B cell (primary cell): ENCODE data around the gene CSF1R. TPM values are rescaled to one million over a fixed set of nuclear protein-coding genes. Genes with fewer than 3 reads are reported as not detected.

Source experiments
- ATAC-seq: fragments of 200-7000 bp; cut with Tn5 transposase; one replicate; pipeline ENCODE4 v1.10.0; 2021; ENCODE audit warnings: low read depth, mild to moderate bottlenecking, moderate number of reproducible peaks, moderate library complexity
- CTCF ChIA-PET: fragments of 350-600 bp; sonication (Branson Sonifier 250); formaldehyde crosslinking; loops from one replicate; lab custom pipeline; 2021; ENCODE audit warnings: antibody characterized with exemption, inconsistent platforms; lab: Charles Lee
- POLR2A ChIA-PET: fragments of 350-600 bp; sonication (Branson Sonifier 250); formaldehyde crosslinking; loops from one replicate; lab custom pipeline; 2021; ENCODE audit warnings: antibody characterized with exemption; lab: Charles Lee
- DNase-seq: peaks from one replicate; pipeline ENCODE4 v3.0.0; 2013
- H2AFZ ChIP-seq: 2 replicates; pipeline ENCODE4 v1.6.1; 2012; ENCODE audit warnings: mild to moderate bottlenecking, low read depth, low read length; ENCODE audit not compliant: insufficient read depth, poor library complexity, severe bottlenecking
- H3K27ac ChIP-seq, 2 donors: 1 replicate in 1 of 2; 2 replicates in 1 of 2; pipeline ENCODE4 v1.5.1; 2012 to 2013; ENCODE audit warnings: low read length in 2 of 2, mild to moderate bottlenecking in 2 of 2, moderate library complexity in 1 of 2
- H3K27me3 ChIP-seq, 4 experiments: fragments of 200-600 bp in 1 of 4; sonication (generic) in 1 of 4; replicated peaks in 1 of 4; 1 replicate in 2 of 4; 2 replicates in 2 of 4; pipeline versions ENCODE4 v1.6.1 to v1.7.0; 2013 to 2016; ENCODE audit warnings: low read length in 3 of 4, mild to moderate bottlenecking in 2 of 4, mixed read lengths in 1 of 4, moderate library complexity in 1 of 4; ENCODE audit not compliant: insufficient read depth in 4 of 4, control insufficient read depth in 3 of 4; ENCODE audit errors: control extremely low read depth in 1 of 4
- H3K36me3 ChIP-seq, 2 experiments: replicated peaks in 1 of 2; 1 replicate in 1 of 2; 2 replicates in 1 of 2; pipeline versions ENCODE4 v1.6.1 to v1.7.1; 2013; ENCODE audit warnings: low read length in 1 of 2; ENCODE audit not compliant: insufficient read depth in 2 of 2, control insufficient read depth in 1 of 2; ENCODE audit errors: control extremely low read depth in 1 of 2, extremely low read depth in 1 of 2
- H3K4me1 ChIP-seq, 2 donors: fragments of 200-600 bp in 1 of 2; sonication (generic) in 1 of 2; 1 replicate in 1 of 2; 2 replicates in 1 of 2; pipeline versions ENCODE4 v1.5.1 to v1.6.1; 2013 to 2017; ENCODE audit warnings: low read length in 2 of 2; ENCODE audit not compliant: control insufficient read depth in 2 of 2, insufficient read depth in 2 of 2
- H3K4me2 ChIP-seq: replicated peaks from 2 replicates; pipeline ENCODE3; 2012; ENCODE audit warnings: mild to moderate bottlenecking, low read depth, low read length; ENCODE audit not compliant: poor library complexity, severe bottlenecking
- H3K4me3 ChIP-seq, 5 experiments: fragments of 200-600 bp in 1 of 5; sonication (generic) in 1 of 5; 1 replicate in 3 of 5; 2 replicates in 2 of 5; pipeline versions ENCODE4 v1.5.1 to v1.7.0; 2011 to 2016; ENCODE audit warnings: low read length in 4 of 5, mild to moderate bottlenecking in 4 of 5, low read depth in 2 of 5, control low read depth in 1 of 5, moderate library complexity in 1 of 5; ENCODE audit not compliant: insufficient read depth in 1 of 5; ENCODE audit errors: control extremely low read depth in 1 of 5, extremely low read depth in 1 of 5
- H3K79me2 ChIP-seq: fragments of 200-600 bp; sonication (generic); one replicate; pipeline ENCODE4 v1.6.0; 2016; ENCODE audit warnings: low read length; ENCODE audit not compliant: control insufficient read depth, insufficient read depth
- H3K9ac ChIP-seq: fragments of 200-600 bp; sonication (generic); 2 replicates; pipeline ENCODE4 v1.6.1; 2017; ENCODE audit warnings: mild to moderate bottlenecking, low read length, moderate library complexity
- H3K9me3 ChIP-seq, 3 donors: one replicate each; pipeline versions ENCODE4 v1.6.1 to v1.7.1; 2013; ENCODE audit warnings: low read length in 2 of 3; ENCODE audit not compliant: control insufficient read depth in 2 of 3, insufficient read depth in 1 of 3; ENCODE audit errors: control extremely low read depth in 1 of 3
- H4K20me1 ChIP-seq: 2 replicates; pipeline ENCODE4 v1.6.0; 2012; ENCODE audit warnings: mild to moderate bottlenecking, low read length; ENCODE audit not compliant: insufficient read depth, control insufficient read depth, poor library complexity, severe bottlenecking
- H3K27ac Mint-ChIP-seq: one replicate; pipeline ENCODE4 v1.8.0; 2021; ENCODE audit warnings: mixed read lengths
- H3K27me3 Mint-ChIP-seq: one replicate; pipeline ENCODE4 v1.8.0; 2021; ENCODE audit warnings: mixed read lengths
- H3K4me1 Mint-ChIP-seq: one replicate; pipeline ENCODE4 v1.8.0; 2021; ENCODE audit warnings: mixed read lengths
- H3K4me3 Mint-ChIP-seq: one replicate; pipeline ENCODE4 v1.8.0; 2021; ENCODE audit warnings: mixed read lengths
- H3K9me3 Mint-ChIP-seq: one replicate; pipeline ENCODE4 v1.8.0; 2022; ENCODE audit warnings: mixed read lengths; ENCODE audit not compliant: insufficient read depth
- EZH2 ChIP-seq: IDR thresholded peaks from 2 replicates; pipeline ENCODE4 v1.6.1; 2012; ENCODE audit warnings: borderline replicate concordance, low read depth, mild to moderate bottlenecking, moderate library complexity, low read length; ENCODE audit not compliant: insufficient read depth, poor library complexity, severe bottlenecking
- WGBS: methylation state at CpG from one replicate; pipeline ENCODE4 v1.1.5; 2013; ENCODE audit warnings: missing lambda C conversion rate; ENCODE audit not compliant: insufficient coverage; 5-methylcytosine and 5-hydroxymethylcytosine counted together
- intact Hi-C: fragments of 100-400 bp; cut with micrococcal nuclease; formaldehyde crosslinking; loops from one replicate; pipeline ENCODE4 v1.10.0; 2022
- polyA plus RNA-seq: library from polyadenylated mRNA; depleted of rRNA; stranded (reverse); fragments of >200 nt; gene quantifications from 2 replicates; pipeline ENCODE4 v1.2.3, GENCODE V29; 2012
- total RNA-seq, 2 donors: library from RNA; stranded (reverse); fragments of 120-200 nt in 1 of 2; gene quantifications; 1 replicate in 1 of 2; 2 replicates in 1 of 2; pipeline versions ENCODE4 v1.2.3 to v1.2.4, GENCODE V29; 2013 to 2022
- TF ChIP-seq, protein P1 (sequence below): fragments of 200-600 bp; IDR thresholded peaks from one replicate; pipeline ENCODE4 v1.8.0; 2022; ENCODE audit warnings: antibody characterized with exemption, mild to moderate bottlenecking

Gene CSF1R
- total and polyA plus RNA-seq, 2 donors (not counting 1 experiment from before 2014, with no cell fraction given): 1.6 to 2.5 TPM

DNA sequence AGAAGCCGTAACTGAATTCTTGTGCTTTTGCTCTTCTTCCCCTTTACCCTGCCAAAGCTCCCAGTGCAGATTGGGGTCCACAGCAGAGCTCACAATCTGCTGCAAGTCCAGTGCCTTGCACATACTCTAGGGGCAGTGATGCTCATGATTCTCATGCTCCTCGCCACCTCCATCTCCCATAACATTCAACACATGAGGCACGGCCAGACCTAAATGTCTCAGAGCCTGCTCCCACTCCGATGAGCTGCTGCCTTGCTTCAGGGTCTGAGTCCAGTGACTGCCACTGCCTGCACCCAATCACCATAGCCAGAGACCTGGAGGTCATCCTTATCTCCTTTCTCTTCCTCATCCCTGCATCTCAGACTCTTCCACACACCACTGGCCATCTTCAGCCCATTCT is 10.5 kb downstream of the CSF1R start:
- no peak for DNase-seq
- H3K4me1 Mint-ChIP-seq: peaks cover 5% of the 10 kb centered on the region
- no peak overlapping the region for H3K27ac Mint-ChIP-seq
- TF ChIP-seq EZH2: no peak
- TF ChIP-seq, protein P1, sequence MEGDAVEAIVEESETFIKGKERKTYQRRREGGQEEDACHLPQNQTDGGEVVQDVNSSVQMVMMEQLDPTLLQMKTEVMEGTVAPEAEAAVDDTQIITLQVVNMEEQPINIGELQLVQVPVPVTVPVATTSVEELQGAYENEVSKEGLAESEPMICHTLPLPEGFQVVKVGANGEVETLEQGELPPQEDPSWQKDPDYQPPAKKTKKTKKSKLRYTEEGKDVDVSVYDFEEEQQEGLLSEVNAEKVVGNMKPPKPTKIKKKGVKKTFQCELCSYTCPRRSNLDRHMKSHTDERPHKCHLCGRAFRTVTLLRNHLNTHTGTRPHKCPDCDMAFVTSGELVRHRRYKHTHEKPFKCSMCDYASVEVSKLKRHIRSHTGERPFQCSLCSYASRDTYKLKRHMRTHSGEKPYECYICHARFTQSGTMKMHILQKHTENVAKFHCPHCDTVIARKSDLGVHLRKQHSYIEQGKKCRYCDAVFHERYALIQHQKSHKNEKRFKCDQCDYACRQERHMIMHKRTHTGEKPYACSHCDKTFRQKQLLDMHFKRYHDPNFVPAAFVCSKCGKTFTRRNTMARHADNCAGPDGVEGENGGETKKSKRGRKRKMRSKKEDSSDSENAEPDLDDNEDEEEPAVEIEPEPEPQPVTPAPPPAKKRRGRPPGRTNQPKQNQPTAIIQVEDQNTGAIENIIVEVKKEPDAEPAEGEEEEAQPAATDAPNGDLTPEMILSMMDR: no peak
- Histone ChIP-seq H3K27ac (no peak overlapping the region), H3K4me3 (no peak overlapping the region), H4K20me1 (no peaks in the 10 kb centered on the region), H2AFZ (no peak overlapping the region), H3K27me3 (peaks cover 0 to 3% (median 0%) of the 10 kb centered on the region in 4 experiments), H3K79me2 (no peaks in the 10 kb centered on the region), H3K36me3 (no peaks in the 10 kb centered on the region), H3K4me1 (peaks cover 2 to 5% of the 10 kb centered on the region in 2 donors), H3K4me2 (no peak overlapping the region), H3K9ac (no peak overlapping the region), H3K9me3 (peaks cover 0 to 7% (median 3%) of the 10 kb centered on the region in 3 donors)
- ChIA-PET POLR2A (no interaction called here), CTCF (interaction anchor here (0.7 kb wide), 1 partner anchor 44 kb away, joined by 3 read pairs; no protein-coding TSS in a partner anchor)
- H3K9me3 Mint-ChIP-seq: no peaks in the 10 kb centered on the region
- no peak for ATAC-seq
- 87% methylated on average over 4 of the region's 4 CpGs for WGBS
- intact Hi-C loops: no loop called here
- no peaks in the 10 kb centered on the region for H3K27me3 Mint-ChIP-seq
- no peak overlapping the region for H3K4me3 Mint-ChIP-seq

DNA sequence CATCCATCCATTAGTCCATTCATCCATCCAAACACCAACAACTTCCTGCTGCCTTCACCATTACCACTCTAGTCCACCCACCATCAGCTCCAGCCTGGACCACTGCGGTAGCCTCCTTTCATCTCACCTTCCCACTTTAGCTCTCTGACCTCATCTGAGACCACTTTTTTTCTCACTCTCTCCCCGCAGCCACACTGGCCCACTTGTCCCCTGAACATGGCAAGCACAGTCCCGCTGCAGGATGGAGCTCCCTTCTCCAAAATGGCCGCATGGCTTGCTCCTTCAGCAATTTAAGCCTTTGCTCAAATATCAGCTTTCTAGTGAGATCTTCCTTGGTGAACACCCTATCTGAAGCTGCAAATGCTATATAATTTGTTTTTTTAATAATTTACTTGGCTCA is 11.1 kb downstream of the CSF1R start:
- Mint-ChIP-seq H3K27ac (no peak overlapping the region), H3K27me3 (no peaks in the 10 kb centered on the region), H3K4me1 (peaks cover 5% of the 10 kb centered on the region), H3K9me3 (no peaks in the 10 kb centered on the region), H3K4me3 (no peak overlapping the region)
- POLR2A ChIA-PET: no interaction called here
- intact Hi-C loops: no loop called here
- ATAC-seq (no peak), DNase-seq (no peak)
- H3K36me3 ChIP-seq: no peaks in the 10 kb centered on the region
- TF ChIP-seq, protein P1: no peak
- no peak for TF ChIP-seq EZH2
- H3K4me1 ChIP-seq: no peaks in the 10 kb centered on the region
- no peak overlapping the region for H3K4me3 ChIP-seq
- 74% methylated on average over 4 of the region's 4 CpGs for WGBS
- H3K9ac ChIP-seq: no peak overlapping the region
- CTCF ChIA-PET: interaction anchor here (0.7 kb wide), 1 partner anchor 44 kb away, joined by 3 read pairs; no protein-coding TSS in a partner anchor
- no peak overlapping the region for H3K27ac ChIP-seq
- no peak overlapping the region for H3K4me2 ChIP-seq
- no peaks in the 10 kb centered on the region for H4K20me1 ChIP-seq
- no peak overlapping the region for H2AFZ ChIP-seq
- H3K9me3 ChIP-seq: peaks cover 0 to 7% (median 3%) of the 10 kb centered on the region in 3 donors
- no peaks in the 10 kb centered on the region for H3K79me2 ChIP-seq
- peaks cover 0 to 3% (median 0%) of the 10 kb centered on the region in 4 experiments for H3K27me3 ChIP-seq
